Lower leg skin (tissue), 4 donors: ENCODE measurements around the gene FRMD8. TPM values are rescaled to one million over a fixed set of nuclear protein-coding genes. Genes with fewer than 3 reads are reported as not detected.

Experiments used
- DNase-seq, 2 donors: peaks; one replicate each; pipeline ENCODE4 v3.0.0-alpha.2; 2019; ENCODE audit warnings: low spot score in 2 of 2
- H3K4me3 ChIP-seq: fragments of 200-600 bp; sonication (generic); 2 replicates; pipeline ENCODE4 v1.5.1; 2017; ENCODE audit warnings: mild to moderate bottlenecking, low read depth; ENCODE audit not compliant: poor library complexity, severe bottlenecking
- POLR2A ChIP-seq, 2 donors: fragments of 450-650 bp; IDR thresholded peaks; one replicate each; pipeline ENCODE4 v1.6.1; 2016 to 2017; ENCODE audit warnings: antibody characterized with exemption in 2 of 2, mild to moderate bottlenecking in 1 of 2, moderate library complexity in 1 of 2
- WGBS, 2 donors: methylation state at CpG; one replicate each; pipeline ENCODE4 v1.1.5; 2018; 5-methylcytosine and 5-hydroxymethylcytosine counted together
- intact Hi-C: fragments of 100-400 bp; cut with DNase I; formaldehyde crosslinking; loops from one replicate; pipeline ENCODE4 v1.15.0; 2023; ENCODE audit warnings: low total_unique reads
- total RNA-seq, 4 donors: library from RNA; depleted of rRNA; stranded (reverse); fragments of >200 nt; gene quantifications; one replicate each; pipeline ENCODE4 v1.1.0, GENCODE V29; 2016
- TF ChIP-seq, protein P1 (sequence below), 3 donors: fragments of 450-650 bp; IDR thresholded peaks; one replicate each; pipeline ENCODE4 v1.5.1; 2016; ENCODE audit warnings: antibody characterized with exemption in 3 of 3, mild to moderate bottlenecking in 3 of 3, moderate library complexity in 2 of 3

FRMD8 gene
- total RNA-seq, 4 donors from 2014 or later: 81.8 to 135 (median 112) TPM

DNA sequence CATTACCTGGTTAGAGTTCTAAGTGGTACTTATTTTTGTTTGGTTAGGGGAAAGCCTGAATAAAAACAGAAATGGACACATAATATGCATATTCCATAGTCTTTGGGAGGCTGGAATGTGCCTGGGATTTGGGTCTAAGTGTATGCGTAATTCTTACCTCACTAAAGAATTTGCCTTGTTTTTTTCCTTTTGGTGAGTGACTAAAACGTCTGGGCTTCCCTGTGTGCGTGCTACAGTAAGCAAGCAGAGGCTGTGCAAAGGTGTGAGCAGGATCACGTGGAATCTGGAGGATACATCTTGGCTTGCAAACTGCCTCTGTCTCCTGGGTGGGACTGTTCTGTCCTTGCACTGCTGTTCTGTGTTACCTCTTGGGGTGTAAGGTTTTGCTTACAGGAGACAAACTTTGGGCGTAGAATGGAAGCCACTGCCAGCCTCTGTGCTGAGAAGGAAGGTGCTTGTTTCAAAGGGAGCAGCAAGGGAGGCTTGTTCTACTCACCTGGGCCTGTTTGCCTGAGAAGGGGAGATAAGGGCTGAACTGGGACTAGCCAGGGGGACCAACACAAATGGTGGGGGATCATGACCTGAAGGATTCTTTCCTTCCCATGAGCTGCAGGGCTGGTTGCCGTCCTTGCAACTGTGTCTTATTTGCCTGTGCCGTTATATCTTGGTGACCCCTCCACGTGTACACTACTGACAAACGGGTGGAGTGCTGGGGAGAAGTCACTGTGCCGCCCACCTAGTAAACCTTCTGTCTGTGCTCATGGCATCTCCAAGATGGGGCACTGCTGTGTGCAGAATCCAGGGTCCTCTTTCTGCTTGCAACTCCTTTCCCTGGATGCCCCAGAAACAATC lies 40.6 kb downstream of the FRMD8 start:
- 6 to 7% methylated on average over 10 of the region's 10 CpGs for WGBS, 2 donors
- H3K4me3 ChIP-seq: peak overlapping the region; percentile 95
- no peak for TF ChIP-seq POLR2A (IDR thresholded peaks at IDR 0.05)
- TF ChIP-seq, protein P1, sequence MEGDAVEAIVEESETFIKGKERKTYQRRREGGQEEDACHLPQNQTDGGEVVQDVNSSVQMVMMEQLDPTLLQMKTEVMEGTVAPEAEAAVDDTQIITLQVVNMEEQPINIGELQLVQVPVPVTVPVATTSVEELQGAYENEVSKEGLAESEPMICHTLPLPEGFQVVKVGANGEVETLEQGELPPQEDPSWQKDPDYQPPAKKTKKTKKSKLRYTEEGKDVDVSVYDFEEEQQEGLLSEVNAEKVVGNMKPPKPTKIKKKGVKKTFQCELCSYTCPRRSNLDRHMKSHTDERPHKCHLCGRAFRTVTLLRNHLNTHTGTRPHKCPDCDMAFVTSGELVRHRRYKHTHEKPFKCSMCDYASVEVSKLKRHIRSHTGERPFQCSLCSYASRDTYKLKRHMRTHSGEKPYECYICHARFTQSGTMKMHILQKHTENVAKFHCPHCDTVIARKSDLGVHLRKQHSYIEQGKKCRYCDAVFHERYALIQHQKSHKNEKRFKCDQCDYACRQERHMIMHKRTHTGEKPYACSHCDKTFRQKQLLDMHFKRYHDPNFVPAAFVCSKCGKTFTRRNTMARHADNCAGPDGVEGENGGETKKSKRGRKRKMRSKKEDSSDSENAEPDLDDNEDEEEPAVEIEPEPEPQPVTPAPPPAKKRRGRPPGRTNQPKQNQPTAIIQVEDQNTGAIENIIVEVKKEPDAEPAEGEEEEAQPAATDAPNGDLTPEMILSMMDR (IDR thresholded peaks at IDR 0.05): peak in 1 of 3 donors; percentile 14
- DNase-seq: peak in 1 of 2 donors; percentile 86
- intact Hi-C loops: no loop called here

DNA sequence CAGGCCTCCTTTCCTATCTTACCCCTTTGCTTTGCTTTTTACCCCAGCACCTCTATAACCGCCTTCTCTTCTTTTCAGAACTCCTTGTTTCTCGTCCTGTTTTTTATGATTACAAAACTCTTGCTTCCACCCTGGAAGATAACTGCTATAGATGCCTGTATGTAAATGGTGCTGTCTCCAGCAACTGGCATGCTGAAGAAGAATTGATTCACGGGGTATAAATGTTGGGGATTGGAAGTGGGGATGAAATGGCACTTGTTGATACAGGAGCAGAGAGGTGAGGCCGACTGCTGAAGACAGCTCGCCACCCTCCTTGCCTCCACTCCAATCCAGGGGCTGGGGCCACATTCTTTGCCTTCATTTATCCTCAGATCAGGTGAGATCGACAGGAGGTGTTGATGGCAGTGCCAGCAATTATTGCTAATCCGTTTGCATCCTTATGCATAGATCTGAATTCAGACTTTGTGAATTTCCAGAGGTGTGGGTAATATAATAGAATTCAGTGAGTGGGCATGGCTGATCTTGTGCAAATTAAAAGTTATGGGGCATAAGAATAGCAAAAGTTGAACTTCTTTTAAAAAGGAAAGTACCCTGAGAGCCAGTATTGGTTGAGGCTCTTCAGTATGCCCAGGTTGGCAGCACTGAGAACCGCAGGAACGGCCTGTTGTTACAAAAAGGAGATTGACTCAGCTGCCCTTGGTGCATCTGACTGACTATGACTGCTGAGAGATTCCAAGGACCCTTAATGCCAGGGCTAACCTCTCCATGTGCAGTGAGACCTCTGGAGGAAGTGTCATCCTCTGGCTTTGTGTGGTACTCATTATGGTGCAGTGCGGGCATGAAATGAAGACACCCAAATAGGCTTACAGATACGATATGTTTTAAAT lies 41.5 kb downstream of the FRMD8 start:
- TF ChIP-seq, protein P1 (IDR thresholded peaks at IDR 0.05): no peak
- no peak for TF ChIP-seq POLR2A (IDR thresholded peaks at IDR 0.05)
- 3% methylated on average over 11 of the region's 11 CpGs for WGBS, 2 donors
- H3K4me3 ChIP-seq: no peak overlapping the region
- peak in 1 of 2 donors; percentile 87 for DNase-seq
- intact Hi-C loops: no loop called here

DNA sequence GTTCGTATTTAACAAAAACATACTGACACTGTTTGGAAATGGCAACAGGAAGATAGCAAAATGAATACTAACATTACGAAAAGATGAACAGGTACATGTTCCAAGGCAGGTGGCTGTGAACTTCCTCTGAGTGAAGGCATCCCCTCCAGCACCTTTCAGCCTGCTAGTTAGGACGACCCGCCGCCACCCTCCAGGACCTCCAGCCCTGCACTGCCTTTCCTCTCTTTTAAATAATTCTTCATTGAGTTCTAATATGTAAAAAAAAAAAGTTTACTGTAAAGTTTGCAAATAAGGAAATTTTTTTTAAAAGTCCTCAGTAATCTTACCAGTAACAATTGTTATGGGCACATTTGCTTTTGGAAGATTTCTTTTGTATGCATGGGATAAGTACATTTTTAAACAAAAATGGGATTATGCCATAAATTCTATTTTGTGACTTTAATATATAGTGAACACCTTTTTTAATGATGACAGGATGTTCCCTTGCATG lies 42.2 kb downstream of the FRMD8 start:
- TF ChIP-seq POLR2A (IDR thresholded peaks at IDR 0.05): no peak
- TF ChIP-seq, protein P1 (IDR thresholded peaks at IDR 0.05): no peak
- intact Hi-C loops: no loop called here
- 4 to 5% methylated on average over 5 of the region's 5 CpGs for WGBS, 2 donors
- DNase-seq: peak in 1 of 2 donors; percentile 89
- no peak overlapping the region for H3K4me3 ChIP-seq

DNA sequence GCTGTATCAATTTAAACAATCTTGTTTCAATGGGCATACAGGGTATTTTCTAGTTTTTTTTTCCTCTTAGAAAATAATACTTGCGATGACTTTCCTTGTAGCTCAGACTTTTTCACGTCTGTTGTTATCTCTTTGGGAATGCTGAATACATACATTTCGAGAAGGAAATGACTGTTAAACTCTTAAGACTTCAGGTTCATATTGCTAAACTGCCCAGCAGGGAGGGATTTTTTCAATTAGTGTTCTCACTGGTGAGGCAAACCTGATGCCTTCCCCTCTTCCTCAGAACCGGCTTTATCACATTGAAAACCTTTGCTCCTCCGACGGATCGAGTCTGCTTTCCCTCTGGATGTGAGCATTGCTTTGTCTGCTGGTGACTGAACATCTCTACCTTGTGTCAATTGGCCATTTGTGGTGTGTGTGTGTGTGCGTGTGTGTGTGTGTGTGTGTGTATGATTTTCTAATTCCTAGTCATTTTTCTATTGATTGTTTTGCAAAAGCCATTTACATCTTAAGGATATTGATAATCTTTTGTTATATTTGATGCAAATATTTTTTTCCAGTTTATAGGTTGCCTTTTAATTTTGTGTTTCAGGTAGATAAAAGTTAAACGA lies 42.7 kb downstream of the FRMD8 start:
- intact Hi-C loops: no loop called here
- DNase-seq: peak in 1 of 2 donors; percentile 84
- 3 to 4% methylated on average over 9 of the region's 9 CpGs for WGBS, 2 donors
- no peak for TF ChIP-seq POLR2A (IDR thresholded peaks at IDR 0.05)
- TF ChIP-seq, protein P1 (IDR thresholded peaks at IDR 0.05): no peak
- H3K4me3 ChIP-seq: no peak overlapping the region

DNA sequence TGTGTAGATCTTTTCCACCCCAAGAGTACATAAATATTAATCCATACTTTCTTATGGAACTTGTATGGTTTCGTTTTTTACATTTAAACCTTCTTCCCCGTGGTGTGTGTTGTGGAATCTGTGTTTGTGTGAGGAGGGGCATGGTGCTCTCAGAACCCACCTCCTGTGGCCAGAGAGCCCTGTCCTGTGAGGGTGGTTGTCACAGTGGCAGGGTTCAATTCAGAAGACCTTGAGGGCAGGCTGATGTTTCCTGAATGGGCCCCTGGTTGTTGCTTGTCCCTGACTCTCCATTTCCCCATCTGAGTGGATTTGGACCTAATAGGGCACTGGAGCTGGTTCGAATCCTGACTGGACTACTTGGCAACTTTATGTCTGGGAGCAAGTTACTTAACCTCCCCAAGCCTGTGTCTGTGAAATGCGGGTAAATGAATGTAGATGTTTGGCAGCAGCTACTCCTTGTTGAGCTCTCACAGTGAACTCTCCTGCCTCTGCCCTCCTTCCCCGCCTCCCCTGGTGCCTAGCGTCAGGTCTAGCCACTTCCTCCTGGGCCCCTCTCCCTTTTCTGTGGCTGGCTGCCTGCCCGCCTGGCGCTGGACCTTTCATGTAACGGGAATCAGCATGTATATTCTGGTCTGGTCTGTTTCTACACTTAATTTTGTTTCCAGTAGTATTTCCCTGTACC lies 43.4 kb downstream of the FRMD8 start:
- H3K4me3 ChIP-seq: no peak overlapping the region
- DNase-seq: peak in 1 of 2 donors; percentile 96
- TF ChIP-seq POLR2A (IDR thresholded peaks at IDR 0.05): no peak
- TF ChIP-seq, protein P1 (IDR thresholded peaks at IDR 0.05): no peak
- intact Hi-C loops: no loop called here
- WGBS, 2 donors: 3% methylated on average over 9 of the region's 9 CpGs
